Mucosa of descending colon (tissue), 3 donors: ENCODE measurements around the gene FOSL1. TPM values are rescaled to one million over a fixed set of nuclear protein-coding genes. Genes with fewer than 3 reads are reported as not detected.

ENCODE experiments used
- ATAC-seq: fragments of 200-7000 bp; cut with Tn5 transposase; one replicate; pipeline ENCODE4 v1.9.1; 2020; ENCODE audit warnings: mild to moderate bottlenecking, moderate library complexity
- DNase-seq, 3 donors: peaks; one replicate each; pipeline ENCODE4 v3.0.0-alpha.2; 2020
- H3K36me3 ChIP-seq: fragments of 200-600 bp; one replicate; pipeline ENCODE4 v1.8.0; 2021; ENCODE audit warnings: low read depth, mild to moderate bottlenecking
- H3K4me1 ChIP-seq: fragments of 200-600 bp; one replicate; pipeline ENCODE4 v1.8.0; 2021; ENCODE audit warnings: low read depth, mild to moderate bottlenecking
- H3K4me3 ChIP-seq: fragments of 200-600 bp; one replicate; pipeline ENCODE4 v1.8.0; 2021; ENCODE audit warnings: mild to moderate bottlenecking
- H3K9me3 ChIP-seq: fragments of 200-600 bp; one replicate; pipeline ENCODE4 v1.8.0; 2021; ENCODE audit warnings: mild to moderate bottlenecking
- intact Hi-C, 2 donors: fragments of 100-400 bp; cut with DNase I in 1 of 2; cut with micrococcal nuclease in 1 of 2; formaldehyde crosslinking; loops; one replicate each; pipeline versions ENCODE4 v1.11.0 to v1.11.1; 2022; cut with DNase I, micrococcal nuclease
- total RNA-seq, 3 donors: library from RNA; stranded (reverse); fragmentation: NEBNext Ultra II Directional in 2 of 3; extraction: Animal tissue kit (Norgen Biotek cat#: 25700) in 2 of 3; gene quantifications; one replicate each; pipeline versions ENCODE4 v1.2.1 to v1.2.4, GENCODE V29; 2021 to 2023
- TF ChIP-seq, protein P1 (sequence below): fragments of 200-600 bp; IDR thresholded peaks from one replicate; pipeline ENCODE4 v1.8.0; 2022; ENCODE audit warnings: antibody characterized with exemption, mild to moderate bottlenecking
- donor health status: DM: no; HTN: no; CAD: no; lungs with moderate emphysema.
- donor health status: DM: no; HTN: no; CAD: no.
- donor health status: DM: no; HTN: yes; CAD: no.

FOSL1 gene
- total RNA-seq, 3 donors from 2014 or later, result 1.2 to 1.6 (median 1.2) TPM

GRCh38 chr11:65842144-65842543 is 58.0 kb downstream of the FOSL1 start:
- peak; percentile 43 for ATAC-seq

More at GRCh38 chr11:65842144-65842543, 58.0 kb downstream of the FOSL1 start:
- intact Hi-C loops, result no loop called here
- no peak for DNase-seq
- Histone ChIP-seq H3K4me3 (no peak overlapping the region), H3K9me3 (no peaks in the 10 kb centered on the region), H3K36me3 (no peaks in the 10 kb centered on the region), H3K4me1 (peaks cover 4% of the 10 kb centered on the region)
- TF ChIP-seq, protein P1, sequence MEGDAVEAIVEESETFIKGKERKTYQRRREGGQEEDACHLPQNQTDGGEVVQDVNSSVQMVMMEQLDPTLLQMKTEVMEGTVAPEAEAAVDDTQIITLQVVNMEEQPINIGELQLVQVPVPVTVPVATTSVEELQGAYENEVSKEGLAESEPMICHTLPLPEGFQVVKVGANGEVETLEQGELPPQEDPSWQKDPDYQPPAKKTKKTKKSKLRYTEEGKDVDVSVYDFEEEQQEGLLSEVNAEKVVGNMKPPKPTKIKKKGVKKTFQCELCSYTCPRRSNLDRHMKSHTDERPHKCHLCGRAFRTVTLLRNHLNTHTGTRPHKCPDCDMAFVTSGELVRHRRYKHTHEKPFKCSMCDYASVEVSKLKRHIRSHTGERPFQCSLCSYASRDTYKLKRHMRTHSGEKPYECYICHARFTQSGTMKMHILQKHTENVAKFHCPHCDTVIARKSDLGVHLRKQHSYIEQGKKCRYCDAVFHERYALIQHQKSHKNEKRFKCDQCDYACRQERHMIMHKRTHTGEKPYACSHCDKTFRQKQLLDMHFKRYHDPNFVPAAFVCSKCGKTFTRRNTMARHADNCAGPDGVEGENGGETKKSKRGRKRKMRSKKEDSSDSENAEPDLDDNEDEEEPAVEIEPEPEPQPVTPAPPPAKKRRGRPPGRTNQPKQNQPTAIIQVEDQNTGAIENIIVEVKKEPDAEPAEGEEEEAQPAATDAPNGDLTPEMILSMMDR, result no peak

Other genes starting within 250 kb of the FOSL1 start
- gene RELA, start 237.5 kb downstream of the FOSL1 start, total RNA-seq, result 10 to 100 TPM; 69.1 to 89.6 (median 71.0) TPM
- gene KAT5, start 188.1 kb downstream of the FOSL1 start, total RNA-seq, result 10 to 100 TPM; 70.9 to 92.0 (median 90.5) TPM
- 10 to 100 TPM; 25.9 to 61.9 (median 28.8) TPM for gene RNASEH2C, start 179.6 kb downstream of the FOSL1 start, total RNA-seq
- gene AP5B1, start 119.4 kb downstream of the FOSL1 start, total RNA-seq, result 10 to 100 TPM; 21.2 to 21.8 (median 21.3) TPM
- 10 to 100 TPM; 16.5 to 48.6 (median 34.3) TPM for gene OVOL1, start 113.3 kb downstream of the FOSL1 start, total RNA-seq
- gene SNX32, start 66.4 kb downstream of the FOSL1 start, total RNA-seq, result 1 to 10 TPM; 1.1 to 9.4 (median 1.4) TPM
- 1,000 to 10,000 TPM; 1,004 to 2,046 (median 1,725) TPM for gene CFL1, start 42.2 kb downstream of the FOSL1 start, total RNA-seq
- 10 to 100 TPM; 48.0 to 81.8 (median 58.7) TPM for gene MUS81, start 40.0 kb downstream of the FOSL1 start, total RNA-seq
- 10 to 100 TPM; 11.7 to 67.0 (median 15.3) TPM for gene EFEMP2, start 27.6 kb downstream of the FOSL1 start, total RNA-seq
- gene CTSW, start 20.6 kb downstream of the FOSL1 start, total RNA-seq, result 1 to 10 TPM; 1.2 to 3.2 (median 2.8) TPM
- 10 to 100 TPM; 35.8 to 52.8 (median 47.0) TPM for gene FIBP, start 11.9 kb downstream of the FOSL1 start, total RNA-seq
- 10 to 100 TPM in 1 of 3 donors, 1 to 10 TPM in 2; 4.5 to 22.3 (median 9.2) TPM for gene CCDC85B, start 9.7 kb downstream of the FOSL1 start, total RNA-seq
- gene C11orf68, start 18.7 kb upstream of the FOSL1 start, total RNA-seq, result 10 to 100 TPM; 24.9 to 42.2 (median 28.8) TPM
- 10 to 100 TPM; 39.9 to 74.8 (median 61.6) TPM for gene DRAP1, start 19.0 kb upstream of the FOSL1 start, total RNA-seq
- gene TSGA10IP, start 45.1 kb upstream of the FOSL1 start, total RNA-seq, result under 1 TPM in 1 of 3 donors, not detected in 2; 0.19 TPM
- 10 to 100 TPM; 40.1 to 60.2 (median 41.8) TPM for gene SART1, start 61.3 kb upstream of the FOSL1 start, total RNA-seq
- gene EIF1AD, start 101.8 kb upstream of the FOSL1 start, total RNA-seq, result 10 to 100 TPM; 25.5 to 35.3 (median 30.3) TPM
- 100 to 1,000 TPM; 130 to 155 (median 131) TPM for gene BANF1, start 102.1 kb upstream of the FOSL1 start, total RNA-seq
- gene CST6, start 111.6 kb upstream of the FOSL1 start, total RNA-seq, result not detected
- not detected for gene CATSPER1, start 126.1 kb upstream of the FOSL1 start, total RNA-seq
- not detected for gene GAL3ST3, start 148.8 kb upstream of the FOSL1 start, total RNA-seq
- gene SF3B2, start 152.0 kb upstream of the FOSL1 start, total RNA-seq, result 100 to 1,000 TPM; 116 to 143 (median 135) TPM
- gene PACS1, start 169.9 kb upstream of the FOSL1 start, total RNA-seq, result 10 to 100 TPM; 14.4 to 44.9 (median 18.9) TPM